Mononuclear cell (primary cell): Measurements from ENCODE around the gene KCMF1. TPM values are rescaled to one million over a fixed set of nuclear protein-coding genes. Genes with fewer than 3 reads are reported as not detected.

Experiments used
- H3K27me3 ChIP-seq: 2 replicates; pipeline ENCODE4 v1.6.0; 2011; ENCODE audit warnings: low read length, control low read depth; ENCODE audit not compliant: insufficient read depth
- H3K4me1 ChIP-seq: 2 replicates; pipeline ENCODE4 v1.5.1; 2011; ENCODE audit warnings: mild to moderate bottlenecking, low read length, control low read depth; ENCODE audit not compliant: insufficient read depth
- H3K4me3 ChIP-seq: 2 replicates; pipeline ENCODE4 v1.5.1; 2011; ENCODE audit warnings: mild to moderate bottlenecking, low read length, moderate library complexity
- H3K9me3 ChIP-seq: 2 replicates; pipeline ENCODE4 v1.5.1; 2011; ENCODE audit warnings: low read depth, mild to moderate bottlenecking, control low read depth, low read length
- total RNA-seq: library from RNA; depleted of rRNA; stranded (reverse); fragments of >200 nt; gene quantifications from one replicate; pipeline ENCODE4 v1.2.3, GENCODE V29; 2012

The KCMF1 gene
- total RNA-seq, 1 donor = 78.8 TPM

GRCh38 chr2:84995826-84996225 lies 24.9 kb downstream of the KCMF1 start:
- Histone ChIP-seq H3K27me3 (no peaks in the 10 kb centered on the region), H3K4me3 (no peak overlapping the region), H3K4me1 (peaks cover 12% of the 10 kb centered on the region), H3K9me3 (no peaks in the 10 kb centered on the region)

GRCh38 chr2:84996909-84997308 lies 25.9 kb downstream of the KCMF1 start:
- Histone ChIP-seq H3K27me3 (no peaks in the 10 kb centered on the region), H3K4me1 (peaks cover 7% of the 10 kb centered on the region), H3K9me3 (no peaks in the 10 kb centered on the region), H3K4me3 (no peak overlapping the region)

DNA sequence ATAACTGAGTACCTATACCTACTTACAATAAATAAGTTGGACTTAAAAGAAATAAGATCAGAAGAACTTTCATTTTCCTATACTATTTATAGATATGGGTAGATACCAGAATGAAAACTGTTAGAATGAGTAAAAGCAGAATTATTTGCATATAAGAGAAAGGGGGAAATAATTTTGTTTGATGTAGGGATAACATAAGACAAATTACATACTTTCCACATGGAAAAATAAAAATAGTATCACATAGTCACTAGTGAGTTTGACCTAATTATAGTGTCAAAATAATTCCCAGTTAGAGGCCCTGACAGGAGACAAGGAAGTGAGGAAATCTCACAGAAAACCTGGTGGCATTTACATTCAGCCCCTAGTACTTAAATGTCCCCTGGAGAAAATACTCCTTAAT lies 28.6 kb downstream of the KCMF1 start:
- Histone ChIP-seq H3K4me1 (peaks cover 17% of the 10 kb centered on the region), H3K27me3 (no peaks in the 10 kb centered on the region), H3K4me3 (no peak overlapping the region), H3K9me3 (no peaks in the 10 kb centered on the region)

GRCh38 chr2:85001595-85001994 lies 30.6 kb downstream of the KCMF1 start:
- Histone ChIP-seq H3K9me3 (no peaks in the 10 kb centered on the region), H3K4me3 (no peak overlapping the region), H3K4me1 (peaks cover 33% of the 10 kb centered on the region), H3K27me3 (no peaks in the 10 kb centered on the region)

DNA sequence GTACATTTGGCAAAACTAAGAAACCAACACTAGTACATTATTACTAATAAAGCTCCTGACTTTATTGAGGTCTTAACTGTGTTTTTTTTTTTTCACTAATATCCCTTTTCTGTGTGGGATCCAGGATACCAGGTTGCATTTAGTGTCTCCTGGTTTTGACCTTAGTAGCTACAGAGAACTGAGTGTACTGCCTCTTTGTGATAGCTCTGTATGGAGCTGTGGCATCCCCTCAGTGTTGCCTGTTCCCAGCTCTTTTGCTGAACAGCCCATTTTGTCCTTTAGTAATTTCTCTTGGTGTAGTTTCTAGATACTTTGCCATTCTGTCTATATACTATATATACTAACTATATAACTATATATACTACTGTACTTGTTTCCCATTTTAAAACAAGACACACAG lies 31.6 kb downstream of the KCMF1 start:
- no peaks in the 10 kb centered on the region for H3K27me3 ChIP-seq
- H3K4me3 ChIP-seq = no peak overlapping the region
- H3K4me1 ChIP-seq = peaks cover 38% of the 10 kb centered on the region
- no peaks in the 10 kb centered on the region for H3K9me3 ChIP-seq

DNA sequence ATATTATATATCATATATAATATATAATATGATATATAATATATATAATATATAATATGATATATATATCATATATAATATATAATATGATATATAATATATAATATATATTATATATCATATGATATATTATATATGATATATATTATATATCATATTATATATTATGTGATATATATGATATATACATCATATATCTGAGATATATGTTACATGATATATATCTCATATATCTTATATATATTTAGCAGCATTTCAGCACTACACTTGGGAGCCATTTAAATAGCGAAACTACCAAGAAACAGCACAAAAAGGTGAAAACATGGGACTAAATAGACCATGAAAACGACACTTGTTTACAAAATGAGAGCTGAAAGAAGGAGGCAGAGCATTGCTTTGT lies 37.3 kb downstream of the KCMF1 start:
- Histone ChIP-seq H3K4me1 (peaks cover 62% of the 10 kb centered on the region), H3K4me3 (no peak overlapping the region), H3K27me3 (no peaks in the 10 kb centered on the region), H3K9me3 (no peaks in the 10 kb centered on the region)

GRCh38 chr2:85009019-85009618 lies 38.2 kb downstream of the KCMF1 start:
- H3K4me3 ChIP-seq = no peak overlapping the region
- no peaks in the 10 kb centered on the region for H3K27me3 ChIP-seq
- no peaks in the 10 kb centered on the region for H3K9me3 ChIP-seq
- H3K4me1 ChIP-seq = peaks cover 56% of the 10 kb centered on the region

- no peaks in the 10 kb centered on the region for H3K9me3 ChIP-seq
- peaks cover 56% of the 10 kb centered on the region for H3K4me1 ChIP-seq
- no peaks in the 10 kb centered on the region for H3K27me3 ChIP-seq
- H3K4me3 ChIP-seq = no peak overlapping the region
Measured at GRCh38 chr2:85010404-85010803, 39.4 kb downstream of the KCMF1 start.

DNA sequence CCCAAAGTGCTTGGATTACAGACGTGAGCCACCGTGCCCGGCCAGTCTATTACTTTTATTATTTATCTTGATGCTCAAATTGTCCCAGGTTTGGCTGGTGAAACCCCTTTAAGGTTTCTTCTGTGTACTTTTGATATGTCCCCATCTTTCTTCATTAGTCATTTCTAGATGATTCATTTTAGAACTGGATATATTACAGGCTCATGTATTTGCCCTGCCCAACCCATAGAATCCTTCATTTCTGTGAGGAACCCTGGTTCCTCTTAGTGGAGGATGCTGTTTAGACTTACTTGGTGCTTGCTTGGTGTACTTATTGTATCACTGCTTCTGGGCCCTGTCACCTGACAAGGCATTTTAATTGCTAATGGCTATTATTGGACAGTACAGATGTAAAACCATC lies 40.1 kb downstream of the KCMF1 start:
- Histone ChIP-seq H3K4me3 (no peak overlapping the region), H3K9me3 (no peaks in the 10 kb centered on the region), H3K27me3 (no peaks in the 10 kb centered on the region), H3K4me1 (peaks cover 59% of the 10 kb centered on the region)

- H3K4me1 ChIP-seq = peaks cover 59% of the 10 kb centered on the region
- H3K27me3 ChIP-seq = no peaks in the 10 kb centered on the region
- no peaks in the 10 kb centered on the region for H3K9me3 ChIP-seq
- no peak overlapping the region for H3K4me3 ChIP-seq
Measured at GRCh38 chr2:85011747-85012146, 40.8 kb downstream of the KCMF1 start.

- H3K4me1 ChIP-seq = peaks cover 60% of the 10 kb centered on the region
- H3K4me3 ChIP-seq = no peak overlapping the region
- no peaks in the 10 kb centered on the region for H3K27me3 ChIP-seq
- H3K9me3 ChIP-seq = no peaks in the 10 kb centered on the region
Measured at GRCh38 chr2:85012431-85012830, 41.5 kb downstream of the KCMF1 start.

DNA sequence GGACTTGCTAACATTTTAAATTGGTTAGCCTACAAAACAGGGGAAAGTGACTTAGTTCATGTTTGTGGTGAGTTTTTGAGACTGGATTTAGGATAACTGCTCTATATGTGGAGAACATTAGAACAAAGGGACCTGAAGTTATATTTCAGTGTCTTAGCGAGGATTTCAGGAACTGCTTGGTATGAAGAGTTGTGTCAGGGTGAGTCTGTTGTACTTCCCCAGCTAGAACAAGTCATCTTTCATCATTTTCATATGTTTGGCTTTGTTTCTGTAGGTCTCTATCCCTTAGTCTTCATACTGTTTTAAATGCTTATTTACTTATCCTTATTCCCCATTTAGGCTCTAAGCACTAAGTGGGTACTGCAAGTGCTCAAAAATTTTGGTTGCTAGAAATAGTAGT lies 41.9 kb downstream of the KCMF1 start:
- no peaks in the 10 kb centered on the region for H3K27me3 ChIP-seq
- peaks cover 61% of the 10 kb centered on the region for H3K4me1 ChIP-seq
- no peak overlapping the region for H3K4me3 ChIP-seq
- no peaks in the 10 kb centered on the region for H3K9me3 ChIP-seq

DNA sequence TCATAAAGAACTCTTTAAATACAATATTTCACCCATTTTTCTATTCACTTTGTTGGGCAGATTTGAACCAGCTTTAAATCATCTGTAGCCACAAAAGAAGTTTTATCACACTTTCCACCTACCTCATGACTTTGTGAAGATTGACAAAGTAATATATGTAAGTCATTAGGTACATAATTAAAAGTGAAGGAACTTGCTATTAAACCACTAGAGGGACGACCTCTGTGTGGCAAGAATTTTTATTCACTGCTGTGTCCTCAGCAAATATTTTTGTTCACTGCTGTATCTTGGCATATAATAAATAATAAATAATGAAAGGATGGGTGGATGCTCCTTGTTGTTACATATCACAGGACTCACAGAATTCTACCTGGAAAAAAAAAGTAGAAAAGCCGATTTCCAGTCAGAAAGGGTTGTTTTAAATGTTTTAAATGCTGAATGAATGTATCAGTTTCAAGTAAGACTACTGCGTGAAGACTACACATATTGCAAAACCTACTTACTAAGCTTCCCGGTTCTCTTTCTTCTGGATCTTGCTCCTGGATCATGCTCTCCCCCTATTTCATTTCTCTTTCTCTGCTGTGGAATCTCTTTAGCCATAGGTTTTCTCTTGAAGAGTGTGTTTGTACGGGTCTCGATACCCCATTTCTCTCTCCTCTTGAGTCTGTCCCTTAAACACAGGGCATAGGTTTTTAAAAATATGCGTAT lies 44.8 kb downstream of the KCMF1 start:
- Histone ChIP-seq H3K27me3 (no peaks in the 10 kb centered on the region), H3K4me1 (peaks cover 46% of the 10 kb centered on the region), H3K9me3 (no peaks in the 10 kb centered on the region), H3K4me3 (no peak overlapping the region)

GRCh38 chr2:85016446-85016845 lies 45.5 kb downstream of the KCMF1 start:
- Histone ChIP-seq H3K4me3 (no peak overlapping the region), H3K4me1 (peaks cover 40% of the 10 kb centered on the region), H3K9me3 (no peaks in the 10 kb centered on the region), H3K27me3 (no peaks in the 10 kb centered on the region)

- peaks cover 35% of the 10 kb centered on the region for H3K4me1 ChIP-seq
- H3K9me3 ChIP-seq = no peaks in the 10 kb centered on the region
- H3K27me3 ChIP-seq = no peaks in the 10 kb centered on the region
- no peak overlapping the region for H3K4me3 ChIP-seq
Measured at GRCh38 chr2:85017411-85018048, 46.6 kb downstream of the KCMF1 start.

DNA sequence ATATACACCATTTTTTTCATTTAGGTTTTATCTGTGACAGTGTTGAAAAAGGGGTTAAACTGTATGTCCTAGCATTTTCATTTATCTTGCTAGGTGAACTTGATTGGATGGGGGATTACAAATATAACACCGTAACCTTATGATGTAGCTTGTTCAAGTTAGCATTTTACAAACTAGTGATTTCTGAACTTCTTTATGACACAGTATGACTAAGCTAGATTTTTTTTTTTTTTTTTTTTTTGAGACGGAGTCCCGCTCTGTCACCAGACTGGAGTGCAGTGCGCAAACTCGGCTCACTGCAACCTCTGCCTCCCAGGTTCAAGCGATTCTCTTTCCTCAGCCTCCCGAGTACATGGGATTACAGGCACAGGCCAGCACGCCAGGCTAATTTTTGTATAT lies 47.1 kb downstream of the KCMF1 start:
- peaks cover 35% of the 10 kb centered on the region for H3K4me1 ChIP-seq
- no peak overlapping the region for H3K4me3 ChIP-seq
- H3K27me3 ChIP-seq = no peaks in the 10 kb centered on the region

More for the DNA sequence above, 47.1 kb downstream of the KCMF1 start:
- H3K9me3 ChIP-seq = no peaks in the 10 kb centered on the region
